AG04450 (cell line): ENCODE measurements around the gene TGFBR3. TPM values are rescaled to one million over a fixed set of nuclear protein-coding genes. Genes with fewer than 3 reads are reported as not detected.

Source experiments
- CTCF ChIA-PET: fragments of 300-600, 350-600 bp; formaldehyde crosslinking; extraction: SDS; loops from one replicate; lab custom pipeline; 2022; ENCODE audit warnings: antibody characterized with exemption, inconsistent platforms; lab: Charles Lee
- POLR2A ChIA-PET: fragments of 350-600 bp; formaldehyde crosslinking; extraction: SDS; loops from one replicate; lab custom pipeline; 2021; ENCODE audit warnings: antibody characterized with exemption, inconsistent platforms; lab: Yijun Ruan, JAX
- DNase-seq: peaks from one replicate; pipeline ENCODE4 v3.0.0-alpha.2; 2011; ENCODE audit warnings: low read depth, low spot score
- H3K27ac ChIP-seq: one replicate; pipeline ENCODE4 v1.5.1; 2012; ENCODE audit warnings: low read depth, low read length, control low read depth
- H3K27me3 ChIP-seq: one replicate; pipeline ENCODE4 v1.6.0; 2012; ENCODE audit warnings: low read length; ENCODE audit not compliant: control insufficient read depth, insufficient read depth
- H3K4me3 ChIP-seq: 2 replicates; pipeline ENCODE4 v1.5.1; 2011; ENCODE audit warnings: mild to moderate bottlenecking, low read depth, low read length, control low read depth
- H3K9me3 ChIP-seq: 2 replicates; pipeline ENCODE4 v1.5.1; 2012; ENCODE audit warnings: low read length; ENCODE audit not compliant: control insufficient read depth, insufficient read depth
- polyA plus RNA-seq: library from polyadenylated mRNA; depleted of rRNA; stranded (reverse); fragments of >200 nt; gene quantifications from 2 replicates; pipeline ENCODE4 v1.2.3, GENCODE V29; 2011
- TF ChIP-seq, protein P1 (sequence below): IDR thresholded peaks from 2 replicates; pipeline ENCODE4 v1.5.1; 2011; ENCODE audit warnings: low read depth, low read length, control low read depth, inconsistent platforms

Gene TGFBR3
- polyA plus RNA-seq, 1 experiment: 36.5 TPM

DNA sequence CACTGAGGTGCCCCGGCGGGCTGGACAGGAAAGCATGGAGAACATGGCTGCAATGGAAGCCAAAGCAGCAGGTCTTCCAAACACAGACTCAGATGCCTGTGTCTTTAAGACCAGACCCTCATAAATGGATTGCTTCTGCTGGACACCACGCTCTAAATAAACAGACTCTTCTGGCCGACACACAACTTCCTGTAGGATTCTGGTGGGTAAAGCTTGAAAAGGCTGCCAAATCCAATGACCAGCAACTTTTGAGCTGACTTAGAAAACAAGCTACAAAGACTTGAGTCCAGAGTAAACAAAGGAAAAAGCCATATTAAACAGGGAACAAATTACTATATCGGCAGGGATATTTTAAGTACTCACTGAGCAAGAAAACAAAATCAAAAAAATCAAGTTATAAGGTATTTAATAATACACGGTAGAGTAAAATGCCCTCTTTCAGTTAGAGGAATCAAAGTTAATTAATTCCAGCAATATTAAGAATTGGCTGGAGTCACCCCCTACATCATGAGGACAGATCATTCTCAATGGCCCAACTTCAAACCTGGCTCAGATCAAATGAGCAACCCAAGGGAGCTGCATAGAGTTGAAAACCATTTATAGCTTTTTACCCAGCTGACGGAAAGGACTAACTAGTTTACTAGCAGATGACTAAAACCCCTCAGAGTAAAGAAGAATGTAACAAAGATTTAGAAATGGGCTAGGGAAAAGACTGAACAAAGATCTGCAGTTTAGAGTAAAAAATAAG is 102.4 kb downstream of the TGFBR3 start:
- no peak overlapping the region for H3K27ac ChIP-seq
- CTCF ChIA-PET: interaction anchor here (0.5 to 1.4 kb wide), 6 partner anchors 19 to 283 kb away, joined by 3 to 9 read pairs (median 4); partner anchors contain the start of gene CDC7
- no peaks in the 10 kb centered on the region for H3K9me3 ChIP-seq
- TF ChIP-seq, protein P1, sequence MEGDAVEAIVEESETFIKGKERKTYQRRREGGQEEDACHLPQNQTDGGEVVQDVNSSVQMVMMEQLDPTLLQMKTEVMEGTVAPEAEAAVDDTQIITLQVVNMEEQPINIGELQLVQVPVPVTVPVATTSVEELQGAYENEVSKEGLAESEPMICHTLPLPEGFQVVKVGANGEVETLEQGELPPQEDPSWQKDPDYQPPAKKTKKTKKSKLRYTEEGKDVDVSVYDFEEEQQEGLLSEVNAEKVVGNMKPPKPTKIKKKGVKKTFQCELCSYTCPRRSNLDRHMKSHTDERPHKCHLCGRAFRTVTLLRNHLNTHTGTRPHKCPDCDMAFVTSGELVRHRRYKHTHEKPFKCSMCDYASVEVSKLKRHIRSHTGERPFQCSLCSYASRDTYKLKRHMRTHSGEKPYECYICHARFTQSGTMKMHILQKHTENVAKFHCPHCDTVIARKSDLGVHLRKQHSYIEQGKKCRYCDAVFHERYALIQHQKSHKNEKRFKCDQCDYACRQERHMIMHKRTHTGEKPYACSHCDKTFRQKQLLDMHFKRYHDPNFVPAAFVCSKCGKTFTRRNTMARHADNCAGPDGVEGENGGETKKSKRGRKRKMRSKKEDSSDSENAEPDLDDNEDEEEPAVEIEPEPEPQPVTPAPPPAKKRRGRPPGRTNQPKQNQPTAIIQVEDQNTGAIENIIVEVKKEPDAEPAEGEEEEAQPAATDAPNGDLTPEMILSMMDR: no peak
- POLR2A ChIA-PET: interaction anchor here (0.6 to 0.9 kb wide), 2 partner anchors 12 to 102 kb away, joined by 3 to 5 read pairs; no protein-coding TSS in a partner anchor
- DNase-seq: no peak
- no peaks in the 10 kb centered on the region for H3K27me3 ChIP-seq
- H3K4me3 ChIP-seq: no peak overlapping the region

DNA sequence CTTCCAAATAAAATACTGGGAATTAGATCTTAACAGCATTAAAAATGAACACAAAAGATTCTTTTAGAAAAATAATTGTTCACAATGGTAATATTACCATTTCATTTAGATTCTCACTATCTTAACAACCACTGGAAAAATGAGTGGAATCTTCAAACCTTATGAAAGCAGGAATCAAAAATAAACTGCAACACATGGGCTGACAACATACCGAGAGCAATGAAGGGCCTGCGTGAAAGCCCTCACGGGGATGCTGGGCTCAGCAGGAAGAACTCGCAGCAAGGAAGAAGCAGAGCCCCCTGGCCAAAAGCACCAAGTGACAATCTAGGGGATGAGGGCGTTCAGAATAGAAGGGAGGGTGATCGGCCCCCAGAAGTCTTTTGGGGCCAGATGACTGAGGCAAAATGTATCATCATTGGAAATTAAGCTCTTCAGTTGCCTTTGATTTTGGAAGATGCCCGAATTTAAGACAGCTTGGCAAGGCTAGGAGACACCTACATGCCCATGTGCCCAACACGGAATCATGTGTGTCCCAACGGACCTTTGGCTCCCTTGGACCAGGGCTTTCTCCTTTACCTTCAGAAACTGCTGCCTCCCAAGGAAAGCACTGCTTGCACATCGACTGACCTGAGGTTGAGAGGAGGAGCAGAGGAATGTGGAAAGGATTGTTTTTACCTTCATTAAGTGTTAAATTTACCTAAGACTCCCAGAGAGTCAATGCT is 103.9 kb downstream of the TGFBR3 start:
- TF ChIP-seq, protein P1: no peak
- DNase-seq: no peak
- peak overlapping the region; percentile 82 for H3K27ac ChIP-seq
- no peaks in the 10 kb centered on the region for H3K27me3 ChIP-seq
- no peaks in the 10 kb centered on the region for H3K9me3 ChIP-seq
- H3K4me3 ChIP-seq: no peak overlapping the region
- ChIA-PET POLR2A (interaction anchor here (0.8 to 1.9 kb wide), 3 partner anchors 44 to 207 kb away, joined by 3 to 4 read pairs (median 3); partner anchors contain the start of gene TGFBR3), CTCF (no interaction called here)

DNA sequence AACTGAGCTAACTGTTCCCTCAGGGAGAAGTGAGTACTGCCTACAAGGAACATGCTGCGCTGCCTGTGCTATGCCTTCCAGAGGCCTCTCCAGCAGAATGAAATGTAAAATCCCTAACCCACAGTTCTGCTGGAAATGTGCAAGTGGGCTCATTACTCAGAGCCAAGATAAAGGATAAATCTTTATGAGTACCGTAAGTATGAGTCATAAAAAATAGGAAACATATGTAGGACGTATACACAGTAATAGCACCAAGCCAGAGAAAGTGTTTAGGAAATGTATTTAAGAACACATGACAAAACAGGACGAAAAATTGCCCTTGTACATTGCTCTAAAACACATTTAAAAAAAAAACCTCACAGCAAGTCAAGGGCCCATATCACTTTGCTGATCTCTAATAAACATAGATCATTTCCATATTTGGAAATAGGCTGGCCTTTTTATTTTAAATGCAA is 104.6 kb downstream of the TGFBR3 start:
- H3K27ac ChIP-seq: peak overlapping the region; percentile 77
- TF ChIP-seq, protein P1: no peak
- DNase-seq: peak; percentile 68
- ChIA-PET CTCF (interaction anchor here (1.0 kb wide), 2 partner anchors 48 to 269 kb away, joined by 5 read pairs; no protein-coding TSS in a partner anchor), POLR2A (interaction anchor here (0.7 to 1.9 kb wide), 4 partner anchors 44 to 206 kb away, joined by 3 to 4 read pairs (median 3); partner anchors contain the start of gene TGFBR3)
- no peaks in the 10 kb centered on the region for H3K9me3 ChIP-seq
- H3K4me3 ChIP-seq: no peak overlapping the region
- H3K27me3 ChIP-seq: no peaks in the 10 kb centered on the region

DNA sequence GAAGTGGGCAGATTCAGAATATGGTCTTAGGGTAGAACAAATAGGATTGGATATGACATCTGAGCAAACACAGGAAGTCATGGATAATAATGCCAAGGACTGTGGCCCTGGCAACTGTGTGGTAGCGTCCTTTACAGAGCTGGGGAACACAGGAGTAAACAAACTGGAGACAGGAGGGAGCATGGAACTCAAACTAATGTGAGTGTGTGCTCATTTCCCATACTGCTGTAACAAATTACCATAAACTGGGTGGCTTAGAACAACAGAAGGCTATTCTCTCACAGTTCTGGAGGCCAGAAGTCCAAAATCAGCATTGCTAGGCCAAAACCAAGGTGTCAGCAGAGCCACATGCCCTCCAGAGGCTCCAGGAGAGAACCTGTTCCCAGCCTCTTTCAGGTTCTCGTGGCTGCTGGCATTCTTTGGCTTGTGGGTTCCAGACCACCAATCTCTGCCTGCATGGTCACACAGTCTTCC is 106.4 kb downstream of the TGFBR3 start:
- DNase-seq: no peak
- ChIA-PET CTCF (interaction anchor here (1.0 kb wide), 1 partner anchor 11 kb away, joined by 4 read pairs; no protein-coding TSS in a partner anchor), POLR2A (no interaction called here)
- H3K27ac ChIP-seq: no peak overlapping the region
- H3K9me3 ChIP-seq: no peaks in the 10 kb centered on the region
- TF ChIP-seq, protein P1: no peak
- H3K4me3 ChIP-seq: no peak overlapping the region
- H3K27me3 ChIP-seq: no peaks in the 10 kb centered on the region
